GM21737 (cell line): ENCODE data around the gene CCDC187.

ENCODE experiments used
- ATAC-seq: cut with Tn5 transposase; IDR thresholded peaks from one replicate; pipeline ENCODE4 v1.9.1; 2021; ENCODE audit warnings: mild to moderate bottlenecking, moderate library complexity; ENCODE audit not compliant: unreplicated experiment

CCDC187 gene

GRCh38 chr9:136212345-136212950 is 91.4 kb downstream of the CCDC187 start:
- no peak for ATAC-seq

GRCh38 chr9:136211441-136212344 is 92.2 kb downstream of the CCDC187 start:
- no peak for ATAC-seq

GRCh38 chr9:136211006-136211405 is 92.9 kb downstream of the CCDC187 start:
- ATAC-seq, result no peak

DNA sequence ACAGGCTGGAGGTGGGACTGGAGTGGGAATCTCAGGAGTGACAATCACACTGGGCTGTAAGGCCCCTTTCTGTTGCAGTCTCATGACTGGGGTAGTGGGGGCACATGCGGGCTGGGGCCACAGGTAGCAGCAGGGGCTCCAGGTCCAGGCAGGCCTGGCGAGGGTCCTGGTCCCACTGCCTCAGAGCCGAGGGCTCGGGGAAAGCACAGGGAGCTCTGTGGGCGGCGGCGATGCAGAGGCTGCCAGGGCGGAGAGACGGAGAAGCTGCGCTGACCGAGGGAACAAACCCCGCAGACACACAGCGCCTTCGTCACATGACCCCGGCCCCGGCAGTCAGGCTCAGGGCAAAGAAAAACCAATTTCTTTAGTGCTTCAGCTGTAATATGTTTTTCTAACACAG is 93.6 kb downstream of the CCDC187 start:
- ATAC-seq, result no peak

GRCh38 chr9:136209786-136210185 is 94.1 kb downstream of the CCDC187 start:
- no peak for ATAC-seq

GRCh38 chr9:136209232-136209631 is 94.7 kb downstream of the CCDC187 start:
- ATAC-seq, result no peak

DNA sequence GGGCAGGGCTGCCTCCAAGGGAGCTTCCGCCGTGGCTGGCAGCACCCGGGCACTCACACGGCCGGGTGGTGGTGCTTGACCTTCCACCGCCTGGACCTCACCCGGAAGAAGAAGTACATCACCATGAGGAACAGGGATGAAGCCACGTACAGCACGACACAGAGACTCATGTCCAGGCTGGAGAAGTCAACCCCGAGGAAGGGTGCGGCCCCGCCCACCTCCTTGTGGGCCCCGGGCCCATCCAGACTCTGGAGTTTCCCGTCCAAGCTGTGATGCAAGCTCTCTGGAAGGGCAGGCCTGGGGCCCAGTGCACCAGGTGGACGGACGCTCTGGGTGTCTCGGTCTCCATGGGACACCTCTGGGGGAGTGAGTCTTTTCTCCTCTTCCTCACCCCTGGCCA is 95.2 kb downstream of the CCDC187 start:
- no peak for ATAC-seq

DNA sequence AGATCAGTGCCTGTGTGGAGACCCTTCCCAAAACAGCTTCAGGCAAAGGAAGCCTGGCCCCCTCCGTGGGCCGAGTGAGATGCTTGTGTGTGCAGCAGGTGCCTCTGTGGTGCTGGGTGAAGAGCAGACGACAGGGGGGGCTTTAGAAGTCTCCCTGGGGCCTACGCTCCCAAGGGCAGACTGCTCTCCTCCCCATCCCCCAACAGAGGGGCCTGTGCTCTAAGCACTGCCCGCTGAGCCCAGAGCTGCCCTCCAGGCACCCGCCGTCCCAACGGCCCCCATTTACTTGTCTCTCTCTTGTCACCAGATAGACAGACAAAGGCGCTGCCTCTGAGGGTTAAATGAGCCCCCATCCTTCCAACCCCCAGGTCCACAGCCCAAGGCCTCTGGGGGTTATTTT is 96.3 kb downstream of the CCDC187 start:
- no peak for ATAC-seq

- ATAC-seq, result no peak
Observed at GRCh38 chr9:136206602-136207275, 97.2 kb downstream of the CCDC187 start.

GRCh38 chr9:136205707-136205992 is 98.2 kb downstream of the CCDC187 start:
- no peak for ATAC-seq

DNA sequence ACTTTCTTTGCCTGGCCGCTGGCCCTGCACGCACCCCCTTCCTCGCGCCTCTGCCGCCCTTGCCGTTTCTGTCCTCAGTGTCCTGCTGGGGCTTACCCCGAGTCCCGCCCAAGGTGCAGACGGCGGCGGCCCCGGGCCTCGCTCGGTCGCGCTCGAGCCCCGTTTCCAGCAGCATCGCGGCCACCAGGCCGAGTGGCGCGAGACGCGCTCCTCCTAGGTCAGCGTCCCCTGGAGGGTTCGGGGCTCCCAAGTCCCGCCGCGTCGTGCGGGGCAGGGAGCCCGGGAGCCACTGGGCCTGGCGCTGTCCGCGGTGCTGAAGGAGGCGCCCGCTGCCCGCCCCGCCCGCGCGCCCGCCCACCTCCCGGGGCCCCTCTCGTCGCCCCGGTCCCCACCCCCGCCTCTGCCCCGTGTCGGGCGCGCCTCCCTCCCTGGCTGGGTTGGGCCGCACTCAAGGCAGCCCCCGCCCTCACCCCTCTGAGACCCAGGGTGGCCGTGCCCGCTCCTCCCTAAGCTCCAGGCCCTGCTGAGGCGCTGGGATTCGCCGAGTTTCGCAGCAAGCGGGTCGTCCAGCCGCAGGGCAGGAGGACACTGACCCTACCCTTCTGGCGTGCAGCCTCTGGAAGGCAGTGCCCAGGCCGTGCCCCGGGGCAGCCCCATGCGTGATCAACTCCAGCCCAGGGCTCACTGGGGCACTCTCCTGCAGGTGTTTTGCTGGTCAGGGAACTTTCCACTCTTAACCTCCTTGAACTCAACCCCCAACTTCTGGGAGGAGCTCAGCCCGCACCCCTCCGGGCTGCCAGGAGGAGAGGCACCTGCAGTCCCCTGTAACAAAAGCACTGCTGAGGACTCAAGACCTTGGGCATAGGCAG is 98.8 kb downstream of the CCDC187 start, which contains the start of gene LHX3:
Gene LHX3, minus strand, starts transcription at position 291 of the 869 bp plus-strand sequence. Its CDS starts 116 bp downstream, at position 175.
- ATAC-seq, result no peak

DNA sequence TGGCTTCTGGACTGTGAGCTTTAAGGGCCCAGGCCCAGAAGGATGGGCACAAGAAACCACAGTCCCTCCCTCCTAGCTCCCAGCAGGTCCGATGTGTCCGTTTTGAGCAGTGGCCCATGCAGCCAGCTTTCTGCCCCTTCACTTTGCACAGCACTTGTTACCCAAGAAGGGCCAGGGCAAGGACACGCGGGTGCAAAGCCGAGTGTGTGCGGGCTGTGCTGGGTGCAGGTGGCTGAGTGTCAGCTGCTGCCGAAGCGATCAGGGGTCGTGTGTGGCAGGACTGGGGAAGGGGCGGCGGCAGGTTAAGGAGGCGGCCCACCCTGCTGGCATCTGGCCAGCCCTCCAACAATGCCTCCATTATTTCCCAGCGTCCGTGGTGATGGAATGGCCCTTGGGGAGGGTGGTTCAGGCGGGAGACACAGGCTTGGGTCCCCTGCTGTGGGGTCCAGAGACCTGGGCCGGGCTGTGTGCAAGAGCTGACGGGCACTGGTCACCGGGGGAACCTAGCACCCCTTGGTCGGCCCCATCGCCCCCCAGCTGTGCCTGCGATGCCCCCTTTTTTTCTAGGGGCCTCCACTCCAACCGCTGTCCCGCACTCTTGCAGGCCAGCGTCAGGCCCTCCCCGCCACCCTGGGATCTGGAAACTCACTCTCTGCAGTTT is 99.6 kb downstream of the CCDC187 start:
- no peak for ATAC-seq

- no peak for ATAC-seq
Observed at GRCh38 chr9:136203408-136204144, 100.3 kb downstream of the CCDC187 start.

DNA sequence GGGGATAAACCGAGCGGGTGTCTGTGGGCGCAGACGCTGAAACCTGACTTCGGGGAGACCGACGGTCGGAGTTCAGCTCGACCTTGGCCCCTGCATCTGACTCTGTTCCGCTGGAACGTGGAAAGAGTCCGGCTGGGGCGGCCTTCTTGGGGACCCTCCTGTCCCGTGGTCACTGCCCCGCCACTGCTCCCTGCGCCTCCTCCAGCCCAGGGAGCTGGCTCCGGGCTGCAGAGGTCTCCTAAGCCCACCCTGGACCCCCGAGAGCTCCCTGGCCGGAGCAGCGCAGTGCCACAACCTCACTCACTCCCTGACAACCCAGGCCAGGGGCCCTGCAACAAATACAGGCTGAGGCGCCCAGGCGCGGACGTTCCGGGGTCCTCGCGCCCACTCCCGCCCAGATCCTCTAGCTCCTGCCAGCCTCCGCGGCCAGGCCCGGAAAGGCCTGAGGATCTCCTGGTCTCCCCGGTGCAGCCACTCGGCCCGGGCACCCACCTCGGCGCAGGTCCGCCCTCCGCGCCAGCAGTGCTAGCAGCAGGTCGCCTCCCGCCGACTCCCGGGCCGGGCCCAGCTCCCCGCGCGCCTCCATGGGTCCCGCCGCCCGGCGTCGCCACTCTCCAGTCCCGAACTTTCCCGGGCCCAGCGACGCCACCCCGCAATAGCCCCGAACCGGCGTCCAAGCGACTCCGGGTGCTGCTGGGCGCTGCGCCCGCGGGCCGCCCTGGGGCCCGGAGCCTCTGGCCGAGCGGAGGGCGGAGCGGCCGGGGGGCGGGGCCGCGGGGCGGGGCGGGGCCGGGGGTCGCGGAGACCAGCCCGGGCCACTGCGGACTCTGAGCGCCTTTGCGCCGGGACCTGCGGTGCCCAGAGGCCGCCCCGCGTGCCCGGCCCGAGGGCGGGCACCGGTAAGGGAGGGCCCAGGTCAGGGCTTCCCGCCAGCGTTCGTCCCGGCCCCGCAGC is 101.2 kb downstream of the CCDC187 start:
- ATAC-seq, result no peak

GRCh38 chr9:136201609-136202453 is 102.1 kb downstream of the CCDC187 start:
- no peak for ATAC-seq

- no peak for ATAC-seq
Observed at GRCh38 chr9:136201174-136201573, 102.7 kb downstream of the CCDC187 start.

DNA sequence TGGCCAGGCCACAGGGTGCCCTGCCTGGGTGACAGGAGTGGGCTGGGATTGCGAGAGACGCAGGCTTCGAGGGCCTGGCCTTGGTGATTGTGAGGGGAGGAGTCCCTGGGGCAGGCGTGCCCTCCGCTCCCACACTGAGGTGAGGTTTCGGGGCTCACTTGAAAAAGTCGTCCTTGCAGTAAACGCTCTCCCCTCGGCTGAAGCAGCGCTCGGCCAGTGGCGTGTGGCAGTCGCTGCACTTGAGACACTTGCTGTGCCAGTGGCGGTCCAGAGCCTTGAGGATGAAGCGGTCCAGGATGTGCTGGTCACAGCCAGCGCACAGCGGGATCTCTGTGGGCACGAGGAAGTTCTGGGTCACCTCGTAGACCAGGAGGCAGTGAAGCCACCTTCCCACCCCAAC is 103.5 kb downstream of the CCDC187 start:
- no peak for ATAC-seq
